Stimulated activated CD4-positive, alpha-beta T cell treated with anti-CD3 and anti-CD28 coated beads, Interleukin-4, amount 100 ng/mL, for 24 hours (primary cell): ENCODE results near the gene MAT2B.

Experiments
- DNase-seq: peaks from one replicate; pipeline ENCODE4 v3.0.0-alpha.2; 2020

Gene MAT2B

DNA sequence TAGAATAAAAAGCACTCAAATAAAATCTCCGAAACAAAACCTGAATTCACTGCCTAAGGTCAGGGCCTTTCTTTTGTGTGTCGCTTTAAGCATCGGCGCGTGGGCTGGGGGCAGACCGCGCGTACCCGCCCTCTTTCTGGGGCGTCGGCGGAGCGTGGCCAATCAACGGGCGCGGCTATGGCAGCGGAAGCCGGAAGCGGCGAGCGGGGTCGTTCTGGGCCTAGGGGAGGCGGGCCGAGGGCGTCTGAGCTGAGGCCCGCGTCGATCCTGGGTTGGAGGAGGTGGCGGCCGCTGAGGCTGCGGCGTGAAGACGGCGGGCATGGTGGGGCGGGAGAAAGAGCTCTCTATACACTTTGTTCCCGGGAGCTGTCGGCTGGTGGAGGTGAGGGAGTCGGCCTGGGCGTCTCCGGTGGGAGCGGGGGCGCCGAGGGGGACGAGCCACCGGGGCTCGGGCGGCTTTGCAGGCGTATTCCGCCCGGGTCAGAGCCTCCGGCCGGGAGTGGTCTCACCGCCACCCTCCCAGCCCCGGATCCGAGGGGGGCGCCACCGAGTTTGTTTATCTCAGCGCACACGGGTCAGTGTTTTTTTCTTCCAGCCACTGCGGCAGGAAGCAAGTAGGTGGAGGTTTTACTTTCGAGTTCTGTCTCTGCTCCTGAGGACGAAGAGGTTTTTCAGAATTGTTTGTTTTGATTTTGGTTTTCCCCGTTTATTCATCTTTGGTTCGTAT lies at the start of gene MAT2B:
TSS of gene MAT2B (plus strand) at position 252 of the 727 bp plus-strand sequence. CDS start at position 320, 68 bp downstream.
- peak; percentile 96 for DNase-seq

DNA sequence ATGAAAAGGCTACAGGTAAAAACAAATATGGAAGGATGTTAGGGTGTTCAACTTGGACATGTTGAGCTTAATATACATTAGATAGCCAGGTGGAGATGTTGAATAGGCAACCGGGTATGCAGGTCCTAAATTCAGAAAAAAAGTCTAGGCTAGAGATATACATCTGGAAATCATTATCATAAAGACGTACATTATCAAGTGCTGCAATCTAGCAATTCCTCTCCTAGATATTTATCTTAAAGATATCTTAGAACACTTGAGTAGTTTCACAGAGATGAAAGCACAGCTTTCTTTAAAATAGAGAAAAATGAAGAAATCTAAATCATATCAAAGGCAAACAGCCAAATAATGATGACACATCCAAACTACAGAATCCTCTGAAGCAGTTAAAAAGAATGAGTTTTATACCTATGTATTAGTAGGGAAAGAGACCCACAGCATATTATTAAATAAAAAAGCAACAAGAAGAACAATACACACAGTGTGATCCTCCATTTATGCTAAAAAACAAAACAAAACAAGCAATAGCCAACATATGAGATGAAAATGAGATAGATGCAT lies 49.3 kb upstream of the MAT2B start:
- DNase-seq = no peak

DNA sequence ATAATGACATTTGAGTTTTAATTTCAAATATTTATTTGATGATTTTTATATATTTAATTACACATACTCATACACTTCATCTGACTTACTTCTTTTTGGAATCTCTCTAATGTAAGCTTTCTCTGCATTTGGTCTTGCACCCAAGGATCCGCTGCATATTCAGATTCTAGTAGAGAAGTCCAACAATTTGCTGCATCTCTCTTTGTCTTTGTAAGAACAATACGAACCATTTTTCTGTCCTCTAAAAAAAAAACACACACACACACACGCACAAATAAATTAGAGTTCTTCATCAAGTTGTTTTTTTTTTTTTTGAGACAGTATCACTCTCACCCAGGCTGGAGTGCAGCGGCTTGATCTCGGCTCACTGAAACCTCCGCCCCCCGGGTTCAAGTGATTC lies 48.6 kb upstream of the MAT2B start:
- DNase-seq = no peak

DNA sequence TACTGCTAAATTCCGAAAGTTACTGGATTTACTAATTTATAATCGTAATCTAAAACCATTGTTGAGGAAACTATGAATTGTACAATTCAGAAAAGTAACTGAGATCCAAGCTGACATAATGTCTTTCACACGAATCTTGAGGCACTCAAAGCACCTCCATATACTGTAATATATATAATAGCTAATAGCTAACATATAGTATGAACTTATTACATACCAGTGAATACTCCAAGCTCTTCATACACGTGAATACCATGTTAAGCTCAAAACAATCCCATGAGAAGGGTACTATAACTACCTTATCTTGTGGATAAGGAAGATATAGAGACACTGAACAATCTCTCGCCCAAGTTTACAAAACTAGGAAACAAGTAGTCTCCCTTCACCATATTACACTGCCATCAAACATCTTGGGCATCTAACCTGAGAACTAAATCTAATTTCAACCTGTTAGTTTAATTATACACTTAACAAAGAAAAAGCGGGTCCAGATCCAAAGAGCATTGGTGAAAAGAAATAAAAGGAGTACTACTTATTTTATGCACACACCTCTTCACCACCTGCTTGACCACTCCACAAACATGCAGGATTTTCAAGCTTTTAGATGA lies 46.5 kb upstream of the MAT2B start:
- DNase-seq = no peak

DNA sequence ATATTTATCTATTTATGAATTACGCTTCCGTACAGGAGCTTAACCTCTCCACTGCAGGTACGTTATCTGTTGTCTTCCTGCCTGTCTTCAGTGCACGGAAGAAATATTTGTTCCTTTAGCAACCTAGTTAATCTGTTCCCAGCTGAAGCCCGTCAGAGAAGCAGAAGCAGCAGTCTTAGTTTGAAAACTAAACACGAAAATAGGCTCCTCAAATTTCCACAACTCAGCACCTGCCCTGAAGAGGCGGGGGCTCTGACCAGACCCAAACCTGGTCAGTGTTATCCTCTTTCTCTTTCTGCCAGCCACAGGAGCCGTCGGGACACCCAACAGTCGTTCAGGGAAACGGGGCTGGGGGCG lies 46.0 kb upstream of the MAT2B start:
- DNase-seq = no peak

DNA sequence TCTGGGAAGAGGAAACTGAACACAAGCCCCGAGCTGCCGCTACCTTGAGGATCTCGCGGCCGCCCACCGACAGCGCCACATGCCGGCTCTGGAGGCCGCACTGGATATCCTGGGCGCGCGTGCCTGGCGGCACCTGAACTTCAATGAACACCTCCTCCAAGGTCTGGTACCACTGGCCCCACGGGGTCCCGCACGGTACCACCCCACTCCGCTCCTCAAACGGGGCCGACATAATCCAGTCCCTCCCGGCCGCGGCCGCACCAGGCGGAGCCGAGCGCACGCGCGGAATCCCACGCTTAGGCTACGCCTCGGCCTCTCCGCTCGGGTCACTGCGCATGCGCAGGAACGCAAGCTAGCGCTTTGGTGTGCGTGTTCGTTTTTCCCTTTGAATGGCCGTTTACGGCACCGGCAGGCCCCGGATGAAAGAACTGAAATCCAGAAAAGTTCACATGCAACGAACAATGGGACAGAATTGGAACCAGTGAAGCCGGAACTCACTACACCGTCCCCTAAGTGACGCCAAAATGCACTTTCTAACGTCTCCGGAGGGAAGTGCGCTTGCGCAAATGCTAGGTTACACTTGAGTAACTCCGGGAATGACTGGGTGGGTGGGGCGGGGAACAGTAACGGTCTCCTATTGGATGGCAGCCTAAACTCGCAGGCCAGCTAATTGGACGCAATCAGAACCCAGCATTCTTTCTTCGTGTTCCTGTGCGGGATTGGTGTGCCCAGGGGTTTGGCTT lies 45.4 kb upstream of the MAT2B start, which contains the start of gene NUDCD2:
TSS of gene NUDCD2 (minus strand) at position 284 of the 743 bp plus-strand sequence. CDS start at position 232, 52 bp downstream.
- peak; percentile 95 for DNase-seq

DNA sequence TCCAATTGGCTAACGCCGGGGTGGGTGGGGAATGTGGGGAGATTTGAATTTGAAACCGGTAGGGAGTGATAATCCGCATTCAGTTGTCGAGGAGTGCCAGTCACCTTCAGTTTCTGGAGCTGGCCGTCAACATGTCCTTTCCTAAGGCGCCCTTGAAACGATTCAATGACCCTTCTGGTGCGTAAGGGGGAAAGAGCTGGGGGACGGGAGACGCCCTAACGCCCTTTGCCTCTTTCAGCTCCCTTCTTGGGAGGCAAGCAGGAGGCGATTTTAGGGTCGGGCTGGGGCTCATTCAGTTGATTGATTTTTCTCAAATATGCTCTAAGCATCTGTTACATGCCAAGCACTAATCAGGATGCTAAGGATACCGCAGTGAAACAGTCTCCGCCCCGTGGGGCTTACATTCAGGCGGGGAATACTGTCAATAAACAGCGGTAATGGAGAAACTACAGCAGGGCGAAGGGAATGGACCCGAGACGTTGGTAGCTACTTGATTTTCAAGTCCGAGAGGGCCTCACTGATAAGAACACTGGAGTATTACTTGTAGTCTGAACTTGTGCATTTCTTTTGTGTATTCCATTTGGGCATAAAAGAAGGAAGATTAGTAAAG lies 44.8 kb upstream of the MAT2B start, which contains the start of gene HMMR:
TSS of gene HMMR (plus strand) at position 71 of the 610 bp plus-strand sequence. CDS start at position 132, 61 bp downstream.
- no peak for DNase-seq

DNA sequence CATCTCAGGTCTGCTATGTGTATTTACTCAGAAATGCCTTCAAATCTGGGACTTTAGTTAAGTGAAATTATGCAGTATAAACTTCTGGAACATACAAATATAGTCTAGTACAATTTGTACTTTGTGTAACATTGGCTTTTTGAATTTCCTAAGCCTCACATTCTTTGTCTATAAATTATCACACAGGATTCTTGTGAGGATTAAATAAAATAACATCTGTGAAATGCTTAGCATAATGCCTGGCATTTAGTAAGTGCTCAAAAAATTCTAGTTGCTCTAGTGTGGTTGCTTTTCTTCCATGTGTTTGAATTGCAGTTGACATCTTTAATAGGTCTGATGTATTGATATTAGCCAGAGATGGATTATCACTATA lies 42.4 kb upstream of the MAT2B start:
- no peak for DNase-seq

DNA sequence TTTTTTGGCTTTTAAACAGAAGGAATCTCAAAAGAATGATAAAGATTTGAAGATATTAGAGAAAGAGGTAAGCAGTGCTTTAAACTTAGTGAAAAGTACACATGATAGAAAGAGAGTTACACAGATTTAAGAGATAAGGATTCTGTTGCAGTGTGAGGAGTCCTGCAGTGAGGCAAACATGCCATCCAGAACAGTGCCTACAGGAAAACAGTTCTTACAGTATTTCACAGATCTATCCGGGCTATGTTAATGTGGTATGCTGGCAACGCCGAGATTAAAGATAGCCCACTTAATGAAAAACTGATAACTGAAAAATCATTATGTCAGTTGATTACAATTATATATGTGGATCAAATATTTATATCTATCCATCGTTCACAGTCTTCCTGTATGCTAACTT lies 37.7 kb upstream of the MAT2B start:
- no peak for DNase-seq

DNA sequence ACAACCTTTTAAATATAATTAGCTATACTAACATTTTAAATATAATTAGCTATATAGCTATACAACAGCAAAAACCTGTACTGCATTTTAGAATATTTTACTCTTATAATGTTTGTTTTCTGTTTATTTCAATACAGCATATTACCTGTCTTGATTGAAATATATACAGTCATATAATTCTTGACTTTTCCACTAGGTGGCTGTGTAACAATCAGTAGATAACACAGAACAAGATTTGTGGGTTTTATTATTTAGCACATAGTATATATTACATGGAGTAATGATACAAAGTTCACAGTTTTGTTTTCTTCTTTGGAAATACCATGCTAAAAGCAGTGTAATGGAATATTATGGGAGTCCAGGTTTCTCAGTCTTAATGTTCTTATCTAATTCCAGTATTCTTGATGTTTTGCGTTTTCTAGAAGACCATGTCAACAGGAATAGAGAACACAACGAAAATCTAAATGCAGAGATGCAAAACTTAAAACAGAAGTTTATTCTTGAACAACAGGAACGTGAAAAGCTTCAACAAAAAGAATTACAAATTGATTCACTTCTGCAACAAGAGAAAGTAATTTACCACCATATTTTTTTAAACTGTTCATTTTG lies 31.7 kb upstream of the MAT2B start:
- no peak for DNase-seq

DNA sequence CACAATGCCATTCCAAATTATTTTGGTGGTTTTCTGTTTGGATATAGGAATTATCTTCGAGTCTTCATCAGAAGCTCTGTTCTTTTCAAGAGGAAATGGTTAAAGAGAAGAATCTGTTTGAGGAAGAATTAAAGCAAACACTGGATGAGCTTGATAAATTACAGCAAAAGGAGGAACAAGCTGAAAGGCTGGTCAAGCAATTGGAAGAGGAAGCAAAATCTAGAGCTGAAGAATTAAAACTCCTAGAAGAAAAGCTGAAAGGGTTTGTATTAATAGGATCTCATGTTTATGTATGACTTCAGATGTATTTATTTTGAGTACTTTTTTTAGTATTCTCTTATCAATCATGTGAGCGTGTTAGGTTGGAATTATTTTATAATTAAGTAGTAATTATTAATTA lies 30.0 kb upstream of the MAT2B start:
- no peak for DNase-seq

DNA sequence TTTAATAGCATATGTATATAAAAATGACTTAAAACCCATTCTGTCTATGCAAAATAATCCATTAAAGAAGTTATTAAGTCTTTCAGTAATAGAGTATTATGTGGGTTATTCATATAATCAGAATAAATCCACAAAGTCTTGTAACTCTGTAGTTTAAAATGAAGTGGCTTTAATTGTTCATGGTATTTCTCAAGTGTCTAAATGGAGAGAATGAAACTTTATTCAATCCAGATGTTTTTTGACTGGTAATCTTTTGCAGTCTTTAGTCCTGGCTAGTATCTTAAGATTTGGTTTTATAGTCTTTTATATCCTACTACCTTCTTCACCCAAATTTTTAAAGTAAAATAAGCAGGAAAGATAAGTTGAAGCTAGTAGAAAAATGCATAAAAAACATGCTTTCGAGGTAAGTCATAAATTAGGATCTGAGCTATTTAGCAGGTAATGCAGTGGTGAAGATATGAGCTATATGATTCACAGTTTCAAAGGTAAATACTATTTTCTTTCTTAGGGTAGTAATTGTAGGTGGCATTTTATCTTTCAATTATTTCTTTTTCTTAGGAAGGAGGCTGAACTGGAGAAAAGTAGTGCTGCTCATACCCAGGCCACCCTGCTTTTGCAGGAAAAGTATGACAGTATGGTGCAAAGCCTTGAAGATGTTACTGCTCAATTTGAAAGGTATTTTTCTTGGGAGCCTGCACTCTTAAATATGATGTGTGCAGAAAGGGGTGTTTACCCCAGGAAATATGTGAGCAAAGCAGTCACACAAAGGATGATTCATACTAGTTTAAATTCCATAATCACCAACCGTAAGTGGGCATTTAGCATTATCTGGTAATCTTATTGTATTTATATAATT lies 27.1 kb upstream of the MAT2B start:
- no peak for DNase-seq

DNA sequence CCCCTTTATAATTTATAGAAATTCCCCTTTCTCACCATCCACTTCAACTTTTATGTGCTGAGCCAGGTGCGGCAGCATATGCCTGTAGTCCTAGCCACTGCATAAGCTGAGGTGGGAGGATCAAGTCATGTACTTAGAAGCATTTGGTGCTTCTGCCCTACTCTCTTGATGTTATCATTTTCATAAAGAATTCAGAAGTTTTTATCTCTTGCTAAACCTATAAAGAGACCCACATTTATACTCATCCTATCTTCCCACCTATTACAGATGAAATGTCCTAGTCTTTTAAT lies 26.5 kb upstream of the MAT2B start:
- DNase-seq = no peak

DNA sequence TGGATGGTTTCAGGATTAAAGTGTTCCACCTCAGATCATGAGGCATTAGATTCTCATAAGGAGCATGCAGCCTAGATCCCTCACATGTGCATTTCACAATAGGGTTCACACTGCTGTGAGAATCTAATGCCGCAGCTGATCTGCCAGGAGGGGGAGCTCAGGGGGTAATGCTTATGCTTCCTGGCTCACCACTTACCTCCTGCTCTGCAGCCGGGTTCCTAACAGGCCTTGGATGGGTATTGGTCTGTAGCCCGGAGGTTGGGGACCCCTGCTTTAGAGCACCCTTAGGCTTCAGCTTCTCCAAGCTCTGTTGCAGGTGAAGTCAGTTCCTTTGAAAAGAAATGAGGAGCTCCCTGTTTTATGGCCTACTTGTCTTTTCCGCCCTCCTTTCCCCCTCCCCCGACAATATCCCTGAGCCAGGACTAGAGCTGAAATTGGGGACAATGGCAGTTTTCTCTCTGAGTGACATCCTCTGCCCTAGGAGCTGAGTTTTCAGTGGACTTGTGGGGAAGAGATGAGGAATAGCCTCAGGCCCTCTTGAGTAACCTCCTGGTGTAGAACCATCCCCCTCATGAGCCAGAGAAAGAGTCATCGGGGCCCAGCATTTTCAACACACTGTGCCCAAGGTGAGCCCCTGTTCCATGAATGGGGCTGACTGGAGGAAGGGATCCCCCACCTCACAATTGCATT lies 16.2 kb upstream of the MAT2B start:
- no peak for DNase-seq

DNA sequence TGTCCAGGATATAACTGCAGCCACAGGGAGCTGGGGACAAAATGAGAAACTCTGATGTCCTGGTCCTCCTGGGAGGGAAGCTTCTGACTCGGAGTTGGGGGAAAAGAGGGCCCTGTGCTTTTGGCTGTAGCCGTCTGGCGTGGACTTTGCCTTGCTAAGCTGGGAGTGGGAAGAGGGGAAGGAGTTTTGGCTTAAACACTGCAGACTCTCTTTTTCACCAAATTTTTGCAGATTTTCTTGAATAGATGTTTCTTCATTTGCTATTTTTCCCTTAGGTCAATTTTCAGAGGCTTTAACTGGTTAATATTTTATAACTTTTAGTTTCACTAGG lies 15.7 kb upstream of the MAT2B start:
- no peak for DNase-seq

DNA sequence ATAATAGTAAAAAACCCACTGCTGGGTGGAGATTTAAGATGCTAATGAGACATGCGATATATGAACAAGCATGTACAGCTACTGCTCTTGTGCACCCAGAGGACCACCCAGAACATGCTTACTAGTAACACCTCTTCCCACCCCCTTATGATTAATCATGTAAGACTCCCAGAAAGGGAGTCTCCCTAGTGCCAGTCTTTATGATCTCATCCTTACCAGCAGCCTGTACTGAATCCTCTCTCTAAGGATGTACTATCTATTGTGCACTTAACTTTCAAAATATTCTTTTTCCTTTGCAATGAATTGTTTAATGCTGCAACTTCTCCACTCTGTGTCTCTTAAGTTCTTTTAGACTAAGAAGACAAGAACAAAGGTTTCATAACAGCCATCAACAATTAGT lies 9.1 kb upstream of the MAT2B start:
- DNase-seq = no peak

DNA sequence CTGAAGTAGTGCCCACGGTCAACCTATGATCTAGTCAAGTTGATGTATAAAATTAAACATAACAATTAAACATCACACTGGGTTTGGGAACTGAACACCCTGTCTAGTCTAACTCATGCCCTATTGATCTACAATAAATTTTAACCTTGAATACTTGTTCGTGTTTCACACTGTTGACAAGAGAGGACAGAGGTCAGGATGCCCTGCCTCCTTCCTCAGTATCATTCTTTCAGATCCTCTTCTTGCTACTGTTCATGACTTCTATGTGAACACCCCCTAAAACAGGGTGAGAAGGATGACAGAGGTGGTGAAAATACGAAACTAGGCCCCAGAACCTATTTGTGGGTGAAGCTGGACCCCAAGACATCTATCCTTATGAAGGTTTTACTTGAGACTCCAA lies 8.1 kb upstream of the MAT2B start:
- no peak for DNase-seq

DNA sequence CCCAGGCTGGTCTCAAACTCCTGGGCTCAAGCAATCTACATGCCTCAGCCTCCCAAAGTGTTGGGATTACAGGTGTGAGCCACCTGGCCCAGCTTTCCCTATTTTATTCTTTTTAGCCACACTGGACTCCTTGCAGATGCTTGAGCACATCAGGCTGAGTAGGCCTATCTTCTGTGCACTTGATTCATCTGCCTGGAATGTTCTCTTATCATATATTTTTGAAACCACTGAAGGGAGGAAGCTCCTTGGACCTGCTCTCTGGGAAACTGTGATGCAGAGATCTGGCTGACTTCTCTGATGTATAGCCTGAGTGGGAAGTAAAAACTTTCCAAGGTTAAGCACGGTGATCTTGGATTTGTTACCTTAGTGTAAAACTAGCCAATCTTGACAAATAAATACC lies 6.5 kb upstream of the MAT2B start:
- no peak for DNase-seq

DNA sequence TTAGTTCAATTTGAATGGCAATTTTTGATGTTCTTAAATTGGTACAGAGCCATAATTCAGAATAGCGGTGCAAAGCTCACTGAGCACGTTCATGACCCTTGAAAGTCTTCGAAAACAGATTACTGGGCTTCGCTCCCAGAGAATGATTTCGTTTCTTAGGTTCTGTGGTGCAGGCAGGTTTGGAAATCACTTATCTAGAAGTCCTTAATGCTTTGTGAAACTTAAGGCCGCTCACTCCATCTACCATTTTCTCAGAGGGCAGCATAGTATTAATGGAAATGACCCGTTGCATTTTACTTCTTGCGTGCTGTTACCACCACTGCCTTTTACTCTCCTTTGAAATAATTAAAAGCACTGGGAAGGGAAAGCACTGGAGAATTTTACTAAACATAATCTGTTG lies 2.9 kb upstream of the MAT2B start:
- DNase-seq = no peak

DNA sequence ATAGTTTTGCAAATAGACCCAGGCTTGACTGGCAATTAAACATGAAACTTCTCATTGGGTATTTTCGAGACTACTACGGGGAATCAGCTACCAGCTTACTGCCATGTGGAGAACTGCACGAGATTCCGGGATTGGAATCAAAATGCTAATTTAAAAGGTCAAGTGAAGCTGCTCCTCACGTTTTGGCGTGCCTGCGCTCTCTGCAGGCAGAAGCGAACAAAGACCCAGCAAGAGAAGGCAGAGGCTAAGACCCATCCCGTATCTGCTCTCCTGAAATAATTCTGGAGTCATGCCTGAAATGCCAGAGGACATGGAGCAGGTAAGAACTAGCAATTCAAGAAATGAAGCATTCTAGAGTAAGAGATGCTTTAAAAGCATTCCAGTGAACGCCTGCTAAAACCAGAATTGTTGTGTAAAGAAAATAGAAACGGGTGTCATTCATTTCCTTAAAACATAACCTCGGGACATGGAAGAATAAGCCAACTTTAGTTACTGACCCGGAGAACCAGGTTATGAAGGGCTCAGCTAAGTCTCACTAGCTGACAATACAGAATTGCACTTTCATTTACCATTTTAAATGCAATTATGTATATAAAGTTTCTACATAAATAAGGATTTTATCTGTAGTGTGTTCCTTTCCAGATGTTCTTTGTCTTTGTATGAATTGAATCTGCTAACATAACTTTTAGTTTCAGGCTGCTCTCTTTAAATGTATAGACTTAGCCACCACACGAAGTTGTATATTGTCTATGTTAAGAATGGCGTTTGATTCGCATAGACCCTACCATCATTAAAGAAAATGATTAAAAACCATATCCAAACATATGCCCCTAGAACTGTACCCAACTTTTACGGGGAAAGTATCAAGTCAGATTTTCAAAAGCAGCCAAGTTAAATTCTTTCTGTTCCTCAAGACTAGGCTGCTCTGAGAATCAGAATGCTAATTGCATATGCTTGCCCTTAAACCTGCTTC lies 2.0 kb upstream of the MAT2B start:
- DNase-seq = peak; percentile 50
